Ovary (tissue), 9 donors: ENCODE measurements around the gene FADS1. TPM values are rescaled to one million over a fixed set of nuclear protein-coding genes. Genes with fewer than 3 reads are reported as not detected.

ENCODE experiments used
- DNase-seq, 5 donors: peaks; one replicate each; pipeline ENCODE4 v3.0.0-alpha.2; 2019 to 2020
- H3K27ac ChIP-seq, 2 donors: fragments of 200-600 bp; one replicate each; pipeline versions ENCODE4 v1.5.1 to v1.8.0; 2019 to 2022
- H3K27me3 ChIP-seq: fragments of 200-600 bp; one replicate; pipeline ENCODE4 v1.8.0; 2022
- H3K36me3 ChIP-seq: fragments of 200-600 bp; sonication (generic); one replicate; pipeline ENCODE4 v1.5.1; 2019
- H3K4me1 ChIP-seq: one replicate; pipeline ENCODE4 v1.8.1; 2013; ENCODE audit warnings: mild to moderate bottlenecking, moderate library complexity; ENCODE audit not compliant: insufficient read depth
- H3K4me3 ChIP-seq: fragments of 200-600 bp; sonication (generic); one replicate; pipeline ENCODE4 v1.5.1; 2017
- H3K9me3 ChIP-seq, 2 donors: fragments of 200-600 bp in 1 of 2; sonication (generic) in 1 of 2; one replicate each; pipeline versions ENCODE4 v1.5.1 to v1.8.1; 2013 to 2019; ENCODE audit warnings: mild to moderate bottlenecking in 1 of 2, moderate library complexity in 1 of 2
- EP300 ChIP-seq: sonication (generic); formaldehyde crosslinking; IDR thresholded peaks from one replicate; pipeline ENCODE4 v1.6.1; 2017; ENCODE audit warnings: antibody characterized with exemption
- POLR2A ChIP-seq: fragments of 450-650 bp; IDR thresholded peaks from one replicate; pipeline ENCODE4 v1.6.1; 2017; ENCODE audit warnings: antibody characterized with exemption, mild to moderate bottlenecking, moderate library complexity
- WGBS, 3 donors: extraction: QIAGEN DNeasy Blood & Tissue Kit in 1 of 3; methylation state at CpG; one replicate each; pipeline versions ENCODE4 v1.1.5 to v1.1.7; 2013 to 2017; 5-methylcytosine and 5-hydroxymethylcytosine counted together
- intact Hi-C, 4 donors: fragments of 100-400 bp; cut with DNase I; formaldehyde crosslinking; loops; one replicate each; pipeline versions ENCODE4 v1.11.0 to v1.15.1; 2022 to 2023
- polyA plus RNA-seq, 2 donors: library from polyadenylated mRNA; stranded (reverse); fragments of 200-250 nt in 1 of 2; fragments of 350-450 nt in 1 of 2; fragmentation: Illumina TruSeq in 1 of 2; extraction: RNeasy Lipid Tissue Mini Kit (QIAGEN cat#74804) in 1 of 2; gene quantifications; one replicate each; pipeline ENCODE4 v1.2.3, GENCODE V29; 2013 to 2014
- total RNA-seq, 7 donors: library from RNA; depleted of rRNA in 2 of 7; stranded (reverse); fragments of >200 nt in 2 of 7; fragmentation: NEBNext Ultra II Directional in 3 of 7; extraction: Animal tissue kit (Norgen Biotek cat#: 25700) in 3 of 7; gene quantifications; one replicate each; pipeline versions ENCODE4 v1.1.0 to v1.2.4, GENCODE V29; 2016 to 2023
- TF ChIP-seq, protein P1 (sequence below), 3 donors: fragments of 450-650 bp in 2 of 3; fragments of 200-600 bp in 1 of 3; IDR thresholded peaks; one replicate each; pipeline versions ENCODE4 v1.5.1 to v1.8.0; 2016 to 2022; ENCODE audit warnings: antibody characterized with exemption in 3 of 3, mild to moderate bottlenecking in 1 of 3
- donor health status: DM: no; HTN: no; CAD: no; lungs with moderate emphysema.
- donor health status: DM: no; HTN: no; CAD: no.
- donor health status: Bipolar disorder and iron deficiency.
- donor health status: DM: yes; HTN: yes; CAD: no.
- donor health status: DM: no; HTN: no; CAD: no.
- donor health status: DM: yes; HTN: yes; CAD: no.

Gene FADS1
- total and polyA plus RNA-seq, 9 donors: 16.2 to 242 (median 45.3) TPM

DNA sequence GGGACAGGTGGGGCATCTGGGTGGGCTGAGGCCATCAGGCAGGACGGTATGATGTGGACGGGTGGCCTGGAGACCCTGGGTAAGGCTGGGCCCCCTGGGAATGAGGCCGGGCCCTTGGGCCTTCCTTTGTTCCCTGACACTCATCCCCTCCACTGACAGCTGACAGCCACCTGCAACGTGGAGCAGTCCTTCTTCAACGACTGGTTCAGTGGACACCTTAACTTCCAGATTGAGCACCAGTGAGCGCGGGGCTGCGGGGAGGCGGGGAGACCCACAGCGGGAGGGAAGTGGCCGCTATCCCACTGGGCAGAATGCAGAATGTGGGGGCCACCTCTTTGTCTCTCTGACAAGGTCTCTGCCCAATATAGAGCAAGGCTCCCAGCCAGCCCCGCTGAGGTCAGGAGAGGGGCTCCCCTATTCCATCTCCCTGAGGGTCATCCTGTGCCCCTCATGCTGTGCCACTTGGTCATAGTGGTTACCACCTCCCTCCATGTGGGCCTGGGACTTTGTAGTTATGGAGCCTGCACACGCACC lies 46.8 kb upstream of the FADS1 start:
- TF ChIP-seq POLR2A (no peak), EP300 (no peak)
- TF ChIP-seq, protein P1, sequence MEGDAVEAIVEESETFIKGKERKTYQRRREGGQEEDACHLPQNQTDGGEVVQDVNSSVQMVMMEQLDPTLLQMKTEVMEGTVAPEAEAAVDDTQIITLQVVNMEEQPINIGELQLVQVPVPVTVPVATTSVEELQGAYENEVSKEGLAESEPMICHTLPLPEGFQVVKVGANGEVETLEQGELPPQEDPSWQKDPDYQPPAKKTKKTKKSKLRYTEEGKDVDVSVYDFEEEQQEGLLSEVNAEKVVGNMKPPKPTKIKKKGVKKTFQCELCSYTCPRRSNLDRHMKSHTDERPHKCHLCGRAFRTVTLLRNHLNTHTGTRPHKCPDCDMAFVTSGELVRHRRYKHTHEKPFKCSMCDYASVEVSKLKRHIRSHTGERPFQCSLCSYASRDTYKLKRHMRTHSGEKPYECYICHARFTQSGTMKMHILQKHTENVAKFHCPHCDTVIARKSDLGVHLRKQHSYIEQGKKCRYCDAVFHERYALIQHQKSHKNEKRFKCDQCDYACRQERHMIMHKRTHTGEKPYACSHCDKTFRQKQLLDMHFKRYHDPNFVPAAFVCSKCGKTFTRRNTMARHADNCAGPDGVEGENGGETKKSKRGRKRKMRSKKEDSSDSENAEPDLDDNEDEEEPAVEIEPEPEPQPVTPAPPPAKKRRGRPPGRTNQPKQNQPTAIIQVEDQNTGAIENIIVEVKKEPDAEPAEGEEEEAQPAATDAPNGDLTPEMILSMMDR (IDR thresholded peaks at IDR 0.05): no peak
- Histone ChIP-seq H3K4me3 (no peak overlapping the region), H3K27me3 (no peaks in the 10 kb centered on the region), H3K9me3 (no peaks in the 10 kb centered on the region), H3K27ac (no peak overlapping the region), H3K4me1 (no peaks in the 10 kb centered on the region), H3K36me3 (no peaks in the 10 kb centered on the region)
- intact Hi-C loops: loop anchor here in 1 of 4 donors (5.0 kb wide), 1 partner anchor 56 kb away; no protein-coding TSS in a partner anchor
- 92 to 94% (median 93%) methylated on average over 13 of the region's 13 CpGs for WGBS, 3 donors
- no peak for DNase-seq

DNA sequence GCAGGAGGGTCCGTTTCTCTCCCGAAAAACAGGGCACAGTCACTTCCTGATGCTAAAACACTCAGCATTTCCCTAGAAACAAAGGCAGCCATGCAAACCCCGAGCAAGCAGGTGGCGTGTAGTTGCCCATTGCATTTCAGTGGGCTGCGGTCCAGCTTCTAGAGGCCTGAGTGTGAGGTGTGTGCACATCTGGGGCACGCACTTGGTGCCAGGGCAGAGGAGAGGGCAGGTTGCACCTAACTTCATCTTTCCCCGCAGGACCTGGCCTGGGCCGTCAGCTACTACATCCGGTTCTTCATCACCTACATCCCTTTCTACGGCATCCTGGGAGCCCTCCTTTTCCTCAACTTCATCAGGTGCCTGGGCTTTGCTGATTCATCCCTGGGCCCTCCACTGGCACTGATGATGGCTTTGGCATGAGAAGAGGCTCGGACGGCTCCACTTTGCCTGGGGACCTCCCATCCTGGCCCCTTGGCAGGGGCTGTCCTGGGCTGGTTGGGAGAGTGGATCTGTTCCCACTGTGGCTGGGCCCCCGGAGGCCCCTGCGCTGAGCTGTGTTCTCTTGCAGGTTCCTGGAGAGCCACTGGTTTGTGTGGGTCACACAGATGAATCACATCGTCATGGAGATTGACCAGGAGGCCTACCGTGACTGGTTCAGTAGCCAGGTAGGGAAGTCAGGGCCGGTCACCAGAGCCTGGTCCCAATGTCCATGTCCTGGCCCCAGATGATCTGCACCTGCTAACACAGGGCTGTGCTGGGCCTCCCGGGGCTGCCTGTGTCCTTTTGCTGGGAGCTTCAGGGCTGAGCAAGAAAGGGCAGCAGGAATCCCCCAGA lies 46.1 kb upstream of the FADS1 start:
- H3K27ac ChIP-seq: no peak overlapping the region
- no peaks in the 10 kb centered on the region for H3K4me1 ChIP-seq
- DNase-seq: no peak
- TF ChIP-seq EP300 (no peak), POLR2A (no peak)
- TF ChIP-seq, protein P1 (IDR thresholded peaks at IDR 0.05): no peak
- H3K27me3 ChIP-seq: no peaks in the 10 kb centered on the region
- H3K9me3 ChIP-seq: no peaks in the 10 kb centered on the region
- no peaks in the 10 kb centered on the region for H3K36me3 ChIP-seq
- 90 to 92% (median 90%) methylated on average over 18 of the region's 18 CpGs for WGBS, 3 donors
- no peak overlapping the region for H3K4me3 ChIP-seq
- intact Hi-C loops: loop anchor here in 1 of 4 donors (5.0 kb wide), 1 partner anchor 56 kb away; no protein-coding TSS in a partner anchor

DNA sequence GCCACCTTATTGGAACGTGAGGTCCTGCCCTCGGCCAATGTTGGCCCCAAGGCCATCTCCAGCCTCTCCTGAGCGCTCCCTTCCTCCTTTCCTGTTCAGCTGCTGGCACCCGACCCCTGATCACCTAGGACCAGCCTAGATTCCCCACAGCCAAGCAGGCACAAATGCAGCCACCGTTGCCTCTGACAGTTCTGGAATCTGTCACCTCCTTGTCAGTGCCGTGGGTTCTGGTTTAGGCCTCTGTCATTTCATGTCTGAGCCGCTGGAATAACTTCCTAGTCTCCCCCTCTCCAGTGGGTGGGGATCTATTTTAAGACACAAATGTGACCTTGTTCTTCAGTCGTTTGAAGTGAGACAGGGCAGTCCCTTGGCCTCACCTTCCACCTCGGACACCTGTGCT lies 44.8 kb upstream of the FADS1 start:
- H3K36me3 ChIP-seq: no peaks in the 10 kb centered on the region
- intact Hi-C loops: loop anchor here in 1 of 4 donors (5.0 kb wide), 1 partner anchor 54 kb away; no protein-coding TSS in a partner anchor
- TF ChIP-seq POLR2A: no peak
- TF ChIP-seq, protein P1 (IDR thresholded peaks at IDR 0.05): no peak
- TF ChIP-seq EP300: no peak
- H3K9me3 ChIP-seq: no peaks in the 10 kb centered on the region
- no peaks in the 10 kb centered on the region for H3K27me3 ChIP-seq
- WGBS, 3 donors: 66 to 67% (median 67%) methylated on average over 9 of the region's 9 CpGs
- no peak overlapping the region for H3K4me3 ChIP-seq
- no peak for DNase-seq
- H3K4me1 ChIP-seq: no peaks in the 10 kb centered on the region
- no peak overlapping the region for H3K27ac ChIP-seq

DNA sequence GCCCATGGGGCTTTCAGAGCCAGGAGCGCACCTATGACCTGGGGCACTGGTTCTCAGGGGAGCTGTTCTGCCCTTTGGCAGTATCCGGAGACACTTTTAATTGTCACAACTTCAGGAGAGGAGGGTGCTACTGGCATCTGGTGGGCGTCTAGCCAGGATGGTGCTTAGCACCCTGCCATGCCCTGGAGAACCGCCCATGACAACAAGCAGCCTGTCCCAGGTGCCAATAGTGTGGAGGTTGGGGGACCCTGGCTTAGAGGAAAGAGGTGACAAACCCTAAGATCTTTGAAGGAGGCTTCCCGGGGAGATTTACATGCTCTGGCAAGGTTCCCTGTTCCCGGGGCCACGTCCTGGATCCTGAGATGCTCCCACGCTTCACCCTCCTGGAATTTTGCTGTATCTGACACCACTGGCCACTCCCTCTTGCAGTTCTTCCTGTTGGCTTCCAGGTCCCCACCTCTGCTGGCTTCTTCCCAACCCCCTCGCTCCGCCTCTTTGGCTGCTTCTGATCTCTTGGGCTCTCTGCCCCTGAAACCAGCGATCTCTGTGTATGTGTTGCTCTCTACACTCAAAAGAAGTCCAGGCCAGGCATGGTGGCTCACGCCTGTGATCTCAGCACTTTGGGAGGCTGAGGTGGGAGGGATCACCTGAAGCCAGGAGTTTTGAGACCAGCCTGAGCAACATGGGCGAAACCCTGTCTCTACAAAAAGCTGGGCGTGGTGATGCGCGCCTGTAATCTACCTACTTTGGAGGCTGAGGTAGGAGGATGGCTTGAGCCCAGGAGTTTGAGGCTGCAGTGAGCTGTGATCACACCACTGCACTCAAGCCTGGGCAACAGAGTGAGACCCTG lies 43.5 kb upstream of the FADS1 start:
- intact Hi-C loops: loop anchor here in 1 of 4 donors (5.0 kb wide), 1 partner anchor 53 kb away; no protein-coding TSS in a partner anchor
- no peaks in the 10 kb centered on the region for H3K9me3 ChIP-seq
- no peaks in the 10 kb centered on the region for H3K27me3 ChIP-seq
- no peaks in the 10 kb centered on the region for H3K4me1 ChIP-seq
- DNase-seq: peak; percentile 60 to 85 (median 72)
- H3K4me3 ChIP-seq: no peak overlapping the region
- H3K27ac ChIP-seq: no peak overlapping the region
- no peaks in the 10 kb centered on the region for H3K36me3 ChIP-seq
- WGBS, 3 donors: 61 to 66% (median 65%) methylated on average over 16 of the region's 16 CpGs
- TF ChIP-seq POLR2A: no peak
- TF ChIP-seq, protein P1 (IDR thresholded peaks at IDR 0.05): no peak
- TF ChIP-seq EP300: no peak
